Activated naive CD4-positive, alpha-beta T cell treated with Interleukin-2 at 50 U/mL for 16 hours (primary cell): Measurements from ENCODE around the gene CARD14.

Experiments
- DNase-seq: peaks from one replicate; pipeline ENCODE4 v3.0.0-alpha.2; 2020

Gene CARD14

DNA sequence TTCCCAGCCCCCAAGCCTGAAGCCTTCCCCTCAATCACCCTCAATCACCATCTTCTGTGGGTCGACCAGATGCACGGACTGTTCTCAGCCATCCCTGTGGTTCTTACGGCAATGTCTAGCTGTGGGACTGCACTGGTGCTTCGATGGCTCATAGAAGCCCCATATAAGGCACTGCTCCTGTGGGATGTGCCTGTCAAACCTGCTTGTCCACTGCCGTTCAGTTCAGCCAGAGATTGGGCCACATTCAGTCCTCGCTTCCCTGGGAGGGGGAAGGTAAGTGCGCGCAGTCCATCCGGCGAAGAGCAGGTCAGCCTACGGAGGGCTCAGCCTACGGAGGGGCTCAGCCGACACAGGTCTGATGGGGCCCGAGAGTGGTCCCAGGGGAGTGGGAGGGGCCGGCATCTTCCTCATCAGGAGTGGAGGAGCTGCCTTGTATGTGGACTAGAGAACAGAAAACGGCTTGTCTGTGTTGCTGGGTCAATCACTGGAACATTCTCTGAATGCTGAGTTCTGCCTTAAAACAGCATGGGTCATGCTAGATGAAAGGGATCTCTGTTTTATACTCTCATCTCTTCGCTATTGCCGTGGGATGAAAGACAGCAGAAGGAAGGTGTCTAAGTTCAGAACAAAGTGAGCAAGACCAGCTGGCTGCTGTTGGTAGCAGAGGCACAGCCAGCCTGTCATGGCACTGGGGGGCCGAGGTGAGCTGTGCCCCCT is at the start of gene CARD14:
Gene CARD14 (plus strand): TSS at position 247 of the 717 bp plus-strand sequence. CDS start 11,409 bp downstream, outside the sequence.
- no peak for DNase-seq

DNA sequence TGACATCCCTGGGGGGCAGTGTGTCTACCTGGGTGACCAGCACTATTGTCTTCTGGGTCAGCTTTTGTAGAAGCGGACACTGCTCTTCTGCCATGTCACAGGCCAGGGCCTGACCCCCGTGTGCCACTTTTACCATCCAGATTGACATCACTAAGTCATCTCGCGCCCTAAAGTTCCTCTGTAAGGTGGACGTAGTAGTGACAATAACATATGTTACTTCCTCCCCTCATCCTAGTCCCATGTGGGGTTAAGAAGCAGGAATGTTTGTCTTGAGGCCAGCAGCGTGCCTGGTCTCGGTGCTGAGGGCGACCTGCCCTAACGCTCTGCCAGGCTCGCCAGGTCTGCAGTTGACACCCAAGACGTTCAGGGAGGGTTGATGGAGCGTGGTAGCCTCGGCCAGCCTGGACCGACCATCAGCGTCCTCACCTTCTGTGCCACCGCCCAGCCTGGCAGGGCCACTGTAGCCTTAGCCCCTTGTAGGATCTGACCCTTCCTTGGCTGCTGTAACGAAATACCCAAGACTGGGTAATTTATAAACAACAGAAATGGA is 47.7 kb upstream of the CARD14 start:
- no peak for DNase-seq

DNA sequence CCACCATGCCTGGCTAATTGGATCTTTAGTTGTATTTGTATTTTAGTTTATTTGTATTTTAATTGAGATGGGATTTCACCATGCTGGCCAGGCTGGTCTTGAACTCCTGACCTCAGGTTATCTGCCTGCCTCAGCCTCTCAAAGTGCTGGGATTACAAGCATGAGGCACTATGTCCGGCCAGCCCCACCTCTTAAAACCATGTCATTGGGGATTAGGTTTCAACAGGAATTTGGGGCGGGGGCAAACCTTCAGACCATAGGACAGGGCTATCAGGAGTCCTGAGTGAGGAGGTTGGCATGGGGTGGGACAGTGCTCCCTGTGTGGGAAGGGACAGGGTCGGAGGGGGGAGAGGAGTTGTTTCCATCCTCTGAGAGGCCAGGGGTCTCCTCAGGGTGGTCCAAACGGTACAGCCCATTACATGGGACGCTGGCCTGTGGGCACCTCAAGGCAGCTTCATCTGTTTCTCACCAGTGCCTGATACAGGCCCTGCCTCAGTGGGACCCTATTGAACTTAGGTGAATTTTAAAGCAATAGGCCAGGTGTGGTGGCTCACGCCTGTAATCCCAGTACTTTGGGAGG is 46.8 kb upstream of the CARD14 start:
- no peak for DNase-seq

DNA sequence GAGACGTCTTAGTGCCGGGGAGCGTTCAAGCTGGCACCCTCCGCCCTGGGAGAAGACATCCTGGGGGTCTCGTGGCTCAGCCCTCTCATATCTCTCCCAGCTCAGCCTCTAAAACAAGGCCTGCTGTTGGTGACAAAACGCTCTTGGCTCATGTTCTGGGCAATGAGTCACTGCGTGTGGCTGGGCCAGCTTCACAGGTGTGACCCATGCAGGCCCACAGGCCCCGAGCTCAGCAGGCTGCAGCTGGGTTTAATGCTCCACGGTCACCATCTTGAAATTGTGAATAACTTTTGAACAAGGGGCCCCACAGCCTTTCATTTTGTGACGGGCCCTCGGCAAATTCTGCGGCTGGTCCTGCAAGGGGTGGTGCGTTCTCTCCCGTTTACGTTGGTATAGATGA is 46.0 kb upstream of the CARD14 start:
- no peak for DNase-seq

DNA sequence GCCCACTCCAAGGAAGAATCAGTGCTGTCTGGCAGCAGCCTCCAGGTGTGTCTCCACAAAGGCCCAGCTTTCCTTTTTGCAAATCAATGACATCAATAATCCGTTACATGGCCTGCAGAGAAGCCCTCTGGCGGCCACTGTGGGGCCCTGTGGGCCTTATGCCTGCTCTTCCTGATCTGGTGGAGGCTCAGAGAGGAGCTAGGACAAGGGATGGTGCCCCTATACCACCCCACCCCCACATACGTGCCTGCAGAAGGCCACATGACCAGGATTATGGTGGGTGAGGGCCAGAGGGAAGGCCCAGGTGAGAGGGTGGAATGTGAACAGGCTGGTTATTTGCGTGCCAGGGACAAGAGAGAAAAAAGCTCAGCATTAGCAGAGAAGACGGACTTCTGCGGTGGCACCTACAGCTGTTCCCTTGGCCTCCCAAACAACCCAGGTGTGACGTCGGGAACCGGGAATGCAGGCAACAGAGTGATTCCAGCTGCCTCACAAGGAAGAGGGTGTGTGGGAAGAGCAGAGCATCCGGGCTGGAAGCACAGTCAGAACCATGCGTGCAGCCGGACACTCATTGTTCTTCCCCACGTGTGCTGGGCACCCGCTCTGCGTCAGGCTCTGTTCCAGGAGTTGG is 45.4 kb upstream of the CARD14 start:
- DNase-seq: no peak

DNA sequence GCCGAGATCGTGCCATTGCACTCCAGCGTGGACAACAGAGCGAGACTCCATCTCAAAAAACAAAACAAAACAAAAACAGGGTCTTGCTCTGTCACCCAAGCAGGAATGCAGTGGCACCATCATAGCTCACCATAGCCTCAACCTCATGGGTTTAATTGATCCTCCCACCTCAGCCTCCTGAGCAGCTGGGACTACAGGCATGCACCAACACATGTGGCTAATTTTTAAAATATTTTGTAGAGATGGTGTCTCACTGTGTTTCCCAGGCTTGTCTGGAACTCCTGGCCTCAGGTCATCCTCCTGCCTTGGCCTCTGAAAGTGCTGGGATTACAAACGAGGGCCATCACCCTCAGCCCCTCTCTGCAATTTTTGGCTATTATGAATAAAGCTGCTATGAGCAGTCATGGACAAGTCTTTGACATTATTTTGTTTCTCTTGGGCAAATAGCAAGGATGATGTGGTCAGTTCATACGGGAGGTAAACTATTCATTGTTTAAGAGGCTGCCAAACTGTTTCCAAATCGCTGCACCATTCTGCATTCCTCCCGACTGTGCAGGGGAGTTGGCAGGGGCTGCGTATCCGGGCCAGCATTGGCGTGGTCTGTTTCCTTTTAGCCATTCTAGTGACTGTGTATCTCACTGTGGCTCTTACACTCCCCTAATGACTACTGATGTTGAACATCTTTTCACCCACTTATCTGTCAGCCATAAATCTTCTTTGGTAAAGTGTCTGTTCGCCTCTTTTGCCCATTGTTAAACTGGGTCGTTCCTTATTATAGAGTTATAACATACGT is 44.0 kb upstream of the CARD14 start:
- no peak for DNase-seq

DNA sequence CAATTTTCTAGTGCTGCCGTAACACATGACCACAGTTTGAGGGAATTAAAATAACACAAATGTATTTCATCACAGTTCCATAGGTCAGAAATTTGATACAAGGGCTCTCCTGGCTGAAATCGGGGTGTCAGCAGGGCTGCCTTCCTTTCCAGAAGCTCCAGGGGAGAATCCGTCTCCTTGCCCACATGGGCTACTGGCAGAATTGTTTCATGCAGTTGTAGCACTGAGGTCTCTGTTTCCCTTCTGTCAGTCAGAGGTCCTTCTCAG is 43.4 kb upstream of the CARD14 start:
- no peak for DNase-seq

DNA sequence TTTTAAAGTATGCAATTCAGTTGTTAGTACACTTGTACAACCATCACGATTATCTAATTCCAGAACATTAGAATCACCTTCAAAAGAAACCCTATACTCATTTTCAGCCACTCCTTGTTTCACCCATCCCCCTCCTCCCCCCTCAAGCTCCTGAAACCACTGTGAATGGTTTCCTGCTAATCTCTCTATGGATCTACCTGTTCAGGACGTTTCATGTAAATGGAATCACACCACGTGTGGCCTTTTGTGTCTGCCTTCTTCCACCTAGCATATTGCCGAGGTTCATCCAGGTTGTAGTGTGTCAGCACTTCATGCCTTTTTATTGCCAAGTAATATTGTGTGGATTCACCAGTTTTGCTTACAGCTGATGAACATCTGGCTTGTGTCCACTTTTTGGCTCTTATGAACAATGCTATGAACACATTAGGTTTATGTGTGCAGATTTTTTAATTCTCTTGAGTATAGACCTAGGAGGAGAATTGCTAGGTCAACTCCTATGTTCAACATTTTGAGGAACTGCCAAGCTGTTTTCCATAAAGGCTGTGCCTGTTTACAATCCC is 40.7 kb upstream of the CARD14 start:
- DNase-seq: no peak

DNA sequence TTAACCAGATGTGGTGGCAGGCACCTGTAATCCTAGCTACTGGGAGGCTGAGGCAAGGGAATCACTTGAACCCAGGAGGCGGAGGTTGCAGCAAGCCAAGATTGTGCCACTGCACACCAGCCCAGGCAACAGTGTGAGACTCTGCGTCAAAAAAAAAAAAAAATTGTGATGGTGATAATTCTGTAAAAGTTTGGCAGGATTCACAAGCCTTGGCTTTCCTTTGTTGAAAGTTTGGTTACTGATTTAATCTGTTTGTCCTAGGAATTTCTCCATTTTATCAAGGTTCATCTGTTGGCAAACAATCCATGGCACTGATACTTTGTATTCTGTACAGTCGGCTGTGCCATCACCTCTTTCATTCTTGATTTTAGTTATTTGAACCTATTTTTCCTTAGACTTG is 38.8 kb upstream of the CARD14 start:
- no peak for DNase-seq

DNA sequence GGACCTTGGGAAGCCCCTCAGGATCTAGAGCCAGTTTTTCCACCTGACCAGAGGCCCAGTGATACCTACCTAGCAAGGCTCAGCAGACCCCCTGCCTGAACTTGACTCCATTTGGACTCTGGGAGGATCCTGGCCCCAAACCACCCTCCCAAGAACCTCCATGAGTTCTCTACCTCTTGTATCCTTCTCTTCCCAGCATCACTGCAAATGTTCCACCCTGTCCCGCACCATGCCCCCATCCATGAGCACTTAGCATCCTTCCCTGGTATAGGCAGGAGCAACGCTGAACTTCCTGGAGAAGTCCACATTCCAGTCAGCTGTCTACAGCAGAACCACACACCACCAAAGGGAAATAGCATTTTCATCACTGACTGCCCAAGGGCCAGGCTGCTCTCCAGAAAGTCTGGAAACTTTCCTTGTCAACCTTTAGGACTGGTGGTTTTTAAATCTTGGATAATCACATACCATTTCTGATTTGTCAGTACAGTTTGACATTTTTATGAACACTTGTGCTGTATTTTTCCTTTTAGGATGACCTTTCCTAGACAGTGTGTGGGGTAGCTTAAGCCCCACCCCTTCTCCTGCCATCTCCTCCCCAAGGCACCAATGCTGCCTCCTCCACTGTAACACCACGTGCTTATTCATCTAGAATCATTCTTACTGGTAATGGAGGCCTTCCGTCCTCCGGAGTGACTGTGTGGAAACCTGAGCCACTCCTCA is 36.8 kb upstream of the CARD14 start:
- no peak for DNase-seq

DNA sequence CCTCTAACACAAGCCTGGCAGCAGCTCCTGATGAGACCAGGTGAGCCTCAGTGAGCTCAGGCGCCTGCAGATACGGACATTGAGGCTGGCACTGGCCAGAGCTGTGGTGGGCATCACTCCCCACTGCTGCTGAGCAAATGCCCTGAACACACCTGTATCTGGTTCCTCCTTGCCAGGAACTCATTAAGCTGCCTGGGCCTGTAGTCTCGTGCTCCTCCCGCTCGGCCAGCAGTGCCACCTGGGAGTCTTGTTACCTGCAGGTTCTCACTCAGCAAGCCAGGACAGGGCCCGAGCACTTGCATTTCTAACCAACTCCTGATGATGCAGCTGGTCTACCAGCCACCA is 36.2 kb upstream of the CARD14 start:
- no peak for DNase-seq

DNA sequence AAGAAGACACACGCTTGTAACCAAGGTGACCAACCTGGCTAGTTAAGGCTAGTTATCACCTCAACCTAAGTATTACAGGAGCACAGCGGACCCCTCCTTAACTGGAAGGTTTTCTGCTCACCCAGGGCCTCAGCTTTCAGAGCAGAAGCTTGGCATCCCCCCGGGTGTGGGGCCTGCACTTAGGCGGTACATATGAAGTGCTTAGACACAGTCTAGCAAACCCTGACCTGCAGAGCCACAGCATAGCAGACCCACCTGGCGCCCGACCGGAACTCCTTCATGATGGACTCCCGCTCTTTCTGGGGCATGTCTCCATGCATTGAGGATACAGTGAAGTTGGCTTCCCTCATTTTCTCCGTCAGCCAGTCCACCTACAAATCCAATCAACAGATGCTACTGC is 32.7 kb upstream of the CARD14 start:
- no peak for DNase-seq

DNA sequence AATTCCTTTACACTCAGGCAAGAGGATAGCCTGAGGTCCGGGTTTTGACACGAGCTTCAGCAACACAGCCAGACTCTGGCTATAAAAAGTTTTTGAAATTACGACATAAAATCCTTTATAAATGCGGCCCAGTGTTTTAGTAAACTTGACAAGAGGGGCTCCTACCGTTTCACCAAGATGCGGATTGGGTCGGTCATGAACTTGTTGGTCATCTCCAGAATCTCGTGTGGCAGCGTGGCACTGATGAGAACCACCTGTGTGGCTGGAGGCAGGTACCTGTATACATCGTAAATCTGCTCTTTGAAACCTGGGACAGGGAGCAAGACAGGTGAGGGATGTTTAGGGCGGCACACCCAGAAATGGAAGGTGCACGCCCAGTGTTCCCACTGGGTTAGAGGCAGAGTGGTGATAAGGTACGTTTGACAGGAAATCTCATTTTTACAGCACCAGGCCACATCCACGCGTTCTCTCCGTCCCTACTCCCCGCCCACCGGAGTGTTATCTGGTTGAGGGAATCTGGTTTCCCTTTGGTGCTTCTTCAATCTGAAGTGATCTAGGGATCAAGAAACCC is 30.9 kb upstream of the CARD14 start:
- DNase-seq: no peak

DNA sequence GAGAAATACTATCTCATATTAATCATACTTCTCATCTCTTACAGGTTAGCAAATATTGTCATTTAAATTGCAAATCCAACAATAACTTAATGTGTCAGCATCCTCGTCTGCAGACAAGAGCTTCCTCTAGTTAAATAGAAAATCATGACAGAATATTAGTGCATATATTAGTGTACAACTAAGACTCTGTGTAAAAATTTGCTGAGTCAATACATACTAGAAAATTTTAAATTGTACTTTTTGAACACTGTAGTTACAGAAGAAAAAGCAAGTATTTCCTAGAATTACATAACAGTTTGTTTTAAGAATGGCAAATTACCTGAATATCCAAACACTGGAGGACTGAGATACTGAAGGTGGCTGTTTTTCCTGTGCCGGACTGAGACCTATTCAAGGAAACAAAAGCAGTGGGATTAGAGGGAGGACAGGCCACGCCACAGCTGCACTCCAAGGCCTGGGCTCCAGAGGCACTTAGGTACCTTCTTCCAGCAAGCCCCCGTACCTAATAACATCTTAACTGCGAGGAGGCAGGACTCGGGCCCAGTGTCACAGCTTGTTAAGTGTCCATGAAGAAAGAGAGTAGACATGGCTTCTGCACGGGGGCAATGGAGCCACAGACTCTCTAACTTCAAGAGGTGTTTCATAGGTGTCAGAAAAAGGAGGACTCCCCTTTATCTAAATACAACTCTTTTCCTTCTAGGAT is 28.2 kb upstream of the CARD14 start:
- no peak for DNase-seq

DNA sequence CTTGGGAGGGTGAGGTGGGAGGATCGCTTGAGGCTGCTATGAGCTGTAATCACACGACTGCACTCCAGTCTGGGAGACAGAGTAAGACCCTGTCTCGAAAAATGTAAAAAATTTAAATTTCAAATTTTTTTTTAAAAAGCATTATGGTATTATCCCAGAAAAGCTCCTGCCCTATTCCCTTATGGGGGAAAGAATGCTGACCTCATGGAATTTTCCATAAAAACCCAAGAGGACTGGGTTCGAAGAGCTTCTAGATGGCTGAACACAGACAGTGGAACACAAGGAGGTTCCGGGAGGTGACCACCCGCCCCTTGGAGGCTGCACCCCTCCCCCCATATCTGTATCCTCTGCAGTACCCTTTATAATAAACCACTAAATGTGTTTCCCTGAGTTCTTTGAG is 26.9 kb upstream of the CARD14 start:
- DNase-seq: no peak

DNA sequence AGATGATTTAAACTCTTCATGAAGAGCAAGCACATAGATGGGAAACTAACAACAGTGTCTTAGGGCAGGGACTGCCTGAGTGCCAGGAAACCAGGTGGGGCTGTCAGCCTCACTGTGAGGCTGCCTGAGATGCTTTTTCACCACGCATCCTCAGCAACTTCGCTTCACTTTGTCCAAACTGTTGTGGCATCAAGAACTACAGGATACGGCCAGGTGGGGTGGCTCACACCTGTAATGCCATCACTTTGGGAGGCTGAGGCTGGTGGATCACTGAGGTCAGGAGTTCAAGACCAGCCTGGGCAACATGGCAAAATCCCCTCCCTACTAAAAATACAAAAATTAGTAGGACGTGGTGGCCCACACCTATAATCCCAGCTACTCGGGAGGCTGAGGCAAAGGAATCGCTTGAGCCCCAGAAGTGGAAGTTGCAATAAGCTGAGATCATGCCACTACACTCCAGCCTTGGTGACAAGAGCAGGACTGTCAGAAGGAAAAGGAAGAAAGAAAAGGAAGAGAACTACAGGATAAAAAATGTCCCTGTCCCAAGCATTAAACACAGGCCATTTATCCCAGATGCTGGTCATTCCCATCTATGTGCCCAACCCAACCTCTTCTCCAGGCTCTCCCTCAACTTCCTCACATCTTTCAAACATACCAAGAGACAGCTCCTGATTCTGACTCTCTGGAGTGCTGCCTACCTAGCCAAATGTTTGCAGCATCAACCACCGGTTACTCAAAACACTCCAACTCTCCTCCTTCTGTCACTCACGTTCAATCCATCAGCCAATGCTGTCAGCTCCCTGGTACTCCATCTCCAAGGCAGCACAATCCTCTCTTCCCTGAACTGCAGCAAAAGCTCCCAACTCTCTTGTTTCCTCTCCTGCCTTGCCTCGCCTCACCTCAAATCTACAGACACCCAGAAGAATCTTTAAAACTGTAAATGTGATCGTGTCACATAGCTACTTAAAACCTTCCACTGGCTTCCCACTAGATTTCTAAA is 24.5 kb upstream of the CARD14 start:
- DNase-seq: peak; percentile 5

DNA sequence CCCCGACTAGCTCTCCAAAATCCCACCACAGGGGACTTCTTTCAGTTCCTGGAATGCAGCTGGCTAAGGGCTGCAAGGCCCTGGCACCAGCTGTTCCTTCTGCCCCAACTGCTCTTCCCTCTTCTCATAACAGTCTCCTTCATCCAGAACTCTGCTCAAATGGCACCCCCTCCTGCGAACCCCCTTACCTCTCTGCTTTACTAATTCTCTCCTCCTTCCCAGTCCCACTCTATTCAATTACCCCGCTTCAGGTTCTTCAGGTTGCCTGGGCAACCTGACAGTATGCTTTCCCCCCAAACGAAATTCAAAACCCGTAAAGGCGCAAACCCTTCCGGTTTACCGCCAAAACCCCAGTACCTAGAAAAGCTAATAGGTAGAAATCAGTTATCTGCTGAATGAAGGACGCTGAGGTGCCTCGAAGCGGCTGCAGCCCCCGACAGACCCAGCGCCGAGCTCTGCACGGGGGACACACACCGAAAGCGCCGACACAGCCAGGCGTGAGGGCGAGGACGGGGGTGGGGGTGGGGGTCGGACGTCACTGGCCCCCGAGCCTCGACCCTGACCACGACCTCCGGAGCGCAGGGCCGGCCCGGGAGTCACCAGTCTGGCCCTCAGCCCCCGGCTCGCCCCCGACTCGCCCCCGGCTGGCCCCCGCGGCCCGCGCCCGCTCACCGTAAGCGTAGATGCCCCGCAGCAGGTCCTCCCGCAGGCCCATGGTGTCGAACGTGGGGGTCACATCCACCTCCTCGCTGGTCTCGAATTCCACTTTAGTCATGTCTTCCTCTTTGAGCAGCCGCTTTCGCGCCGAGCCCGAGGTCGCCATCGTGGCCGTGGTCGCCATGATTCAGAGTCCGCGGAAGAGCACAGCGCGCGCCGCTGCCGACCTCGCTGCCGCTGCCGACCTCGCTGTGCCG is 23.5 kb upstream of the CARD14 start:
- DNase-seq: peak; percentile 17

DNA sequence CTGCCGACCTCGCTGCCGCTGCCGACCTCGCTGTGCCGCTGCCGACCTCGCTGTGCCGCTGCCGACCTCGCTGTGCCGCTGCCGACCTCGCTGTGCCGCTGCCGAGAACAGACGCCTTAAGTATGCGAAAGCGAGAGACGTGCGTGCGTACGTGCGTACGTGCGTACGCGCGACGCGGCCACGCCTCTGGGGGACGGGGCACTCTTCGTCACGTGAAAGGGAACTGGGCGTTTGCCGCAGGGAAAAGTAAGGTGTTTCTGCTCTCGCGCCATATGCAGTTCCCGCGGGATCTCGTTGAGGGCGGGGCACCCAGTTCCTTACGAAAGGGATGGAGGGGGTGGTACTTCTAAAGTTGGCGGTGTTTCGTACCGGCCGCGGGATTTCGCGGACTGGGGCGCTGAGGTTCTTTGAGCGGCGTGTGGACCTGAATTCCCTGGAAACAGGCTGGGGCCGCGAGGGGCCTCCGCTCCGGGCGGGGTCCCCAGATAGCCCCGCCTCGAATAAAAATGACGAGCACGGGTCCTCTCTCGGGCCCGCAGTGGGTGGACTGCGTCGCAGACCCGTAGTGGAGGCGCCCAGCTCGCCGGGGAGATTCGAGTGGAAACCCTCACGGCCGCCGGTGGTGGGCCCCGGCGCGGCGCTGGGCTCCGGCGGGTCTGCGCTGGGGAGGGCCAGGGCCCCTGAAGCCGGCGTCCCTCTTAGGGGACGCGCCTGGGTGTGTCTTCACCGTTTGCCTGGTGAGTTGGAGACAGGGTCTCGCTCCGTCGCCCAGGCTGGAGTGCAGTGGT is 22.6 kb upstream of the CARD14 start, which contains the start of gene EIF4A3:
Gene EIF4A3 (minus strand): TSS at position 94 of the 788 bp plus-strand sequence. CDS start 167 bp downstream, outside the sequence.
- DNase-seq: peak; percentile 98
